ENCODE measurements around the gene MYOZ2.
"Not testable (repeated sequence)": the region's sequence is repeated elsewhere in the genome, so short reads cannot be mapped to it uniquely, and the experiment has no call there.

Gene MYOZ2

DNA sequence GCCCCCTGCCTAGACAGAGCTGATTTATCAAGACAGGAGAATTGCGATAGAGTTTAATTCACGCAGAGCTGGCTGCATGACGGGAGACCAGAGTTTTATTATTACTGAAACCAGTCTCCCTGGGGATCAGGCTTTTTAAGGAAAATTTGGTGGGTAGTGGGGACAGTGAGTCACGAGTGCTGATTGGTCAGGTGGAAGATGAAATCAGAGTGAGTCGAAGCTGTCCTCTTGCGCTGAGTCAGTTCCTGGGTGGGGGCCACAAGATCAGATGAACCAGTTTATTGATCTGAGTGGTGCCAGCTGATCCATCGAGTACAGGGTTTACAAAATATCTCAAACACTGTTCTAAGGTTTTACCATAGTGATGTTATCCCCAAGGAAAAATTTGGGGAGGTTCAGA is 36.6 kb downstream of the MYOZ2 start:
- Histone ChIP-seq H3K9me3 (ENCODE audit: insufficient read depth, low read length) (no peaks in the 10 kb centered on the region), H3K27me3 (ENCODE audit: insufficient read depth, insufficient read length) (no peaks in the 10 kb centered on the region), H3K9ac (ENCODE audit: insufficient read length, low read depth) (no peak overlapping the region), H3K4me3 (ENCODE audit: insufficient read length, low read depth) (no peak overlapping the region), H3K4me1 (ENCODE audit: insufficient read depth, insufficient read length) (no peaks in the 10 kb centered on the region), H3K36me3 (ENCODE audit: insufficient read depth, insufficient read length, low read length) (no peaks in the 10 kb centered on the region)
- no peak for TF ChIP-seq ZNF274 (IDR thresholded peaks at IDR 0.05; ENCODE audit: low read depth, low read length)
- no peak for TF ChIP-seq YY1 (IDR thresholded peaks at IDR 0.05; ENCODE audit: insufficient read depth, insufficient read length)
- no peak for TF ChIP-seq SUZ12 (IDR thresholded peaks at IDR 0.05; ENCODE audit: extremely low read depth, insufficient read depth, insufficient read length)
- DNase-seq (ENCODE audit: low read depth, low spot score) = no peak

DNA sequence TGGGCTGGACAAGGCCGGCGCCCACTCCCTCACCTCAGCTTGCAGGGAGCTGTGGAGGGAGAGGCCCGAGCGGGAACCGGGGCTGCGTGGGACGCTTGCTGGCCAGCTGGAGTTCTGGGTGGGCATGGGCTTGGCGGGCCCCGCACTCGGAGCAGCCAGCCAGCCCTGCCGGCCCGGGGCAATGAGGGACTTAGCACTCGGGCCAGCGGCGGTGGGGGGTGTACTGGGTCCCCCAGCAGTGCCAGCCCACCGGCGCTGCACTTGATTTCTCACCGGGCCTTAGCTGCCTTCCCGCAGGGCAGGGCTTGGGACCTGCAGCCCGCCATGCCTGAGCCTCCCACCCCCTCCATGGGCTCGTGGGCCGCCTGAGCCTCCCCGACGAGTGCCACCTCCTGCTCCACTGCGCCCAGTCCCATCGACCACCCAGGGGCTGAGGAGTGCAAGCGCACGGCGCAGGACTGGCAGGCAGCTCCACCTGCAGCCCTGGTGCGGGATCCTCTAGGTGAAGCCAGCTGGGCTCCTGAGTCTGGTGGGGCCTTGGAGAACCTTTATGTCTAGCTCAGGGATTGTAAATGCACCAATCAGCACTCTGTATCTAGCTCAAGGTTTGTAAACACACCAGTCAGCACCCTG is 38.2 kb downstream of the MYOZ2 start:
- H3K9me3 ChIP-seq (ENCODE audit: insufficient read depth, low read length); H3K27me3 ChIP-seq (ENCODE audit: insufficient read depth, insufficient read length); H3K9ac ChIP-seq (ENCODE audit: insufficient read length, low read depth); DNase-seq (ENCODE audit: low read depth, low spot score); H3K4me3 ChIP-seq (ENCODE audit: insufficient read length, low read depth); H3K36me3 ChIP-seq (ENCODE audit: insufficient read depth, insufficient read length, low read length); H3K4me1 ChIP-seq (ENCODE audit: insufficient read depth, insufficient read length): not testable (repeated sequence)

DNA sequence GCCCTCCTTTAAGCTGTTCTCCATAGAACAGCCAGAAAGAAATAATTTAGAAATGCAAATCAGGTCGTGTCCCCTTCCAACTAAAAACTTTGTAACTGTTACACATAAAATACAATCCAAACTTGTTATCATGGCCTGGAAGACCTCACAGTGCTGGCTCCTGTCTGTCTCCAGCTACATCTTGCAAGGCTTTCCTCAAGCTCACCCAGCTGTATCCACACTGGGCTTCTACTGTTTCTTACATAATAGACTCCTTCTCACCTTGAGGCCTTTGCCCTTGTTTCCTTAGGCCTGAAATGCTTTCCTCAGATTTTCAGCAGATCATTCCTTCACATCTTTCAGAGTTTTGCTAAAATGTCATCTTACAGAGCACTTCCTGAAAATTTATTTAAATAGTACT is 43.4 kb downstream of the MYOZ2 start:
- no peaks in the 10 kb centered on the region for H3K9me3 ChIP-seq (ENCODE audit: insufficient read depth, low read length)
- TF ChIP-seq SUZ12 (IDR thresholded peaks at IDR 0.05; ENCODE audit: extremely low read depth, insufficient read depth, insufficient read length) (no peak), ZNF274 (IDR thresholded peaks at IDR 0.05; ENCODE audit: low read depth, low read length) (no peak), YY1 (IDR thresholded peaks at IDR 0.05; ENCODE audit: insufficient read depth, insufficient read length) (no peak)
- H3K4me1 ChIP-seq (ENCODE audit: insufficient read depth, insufficient read length) = no peaks in the 10 kb centered on the region
- no peak for DNase-seq (ENCODE audit: low read depth, low spot score)
- H3K9ac ChIP-seq (ENCODE audit: insufficient read length, low read depth) = no peak overlapping the region
- H3K36me3 ChIP-seq (ENCODE audit: insufficient read depth, insufficient read length, low read length) = no peaks in the 10 kb centered on the region
- no peaks in the 10 kb centered on the region for H3K27me3 ChIP-seq (ENCODE audit: insufficient read depth, insufficient read length)
- H3K4me3 ChIP-seq (ENCODE audit: insufficient read length, low read depth) = no peak overlapping the region

DNA sequence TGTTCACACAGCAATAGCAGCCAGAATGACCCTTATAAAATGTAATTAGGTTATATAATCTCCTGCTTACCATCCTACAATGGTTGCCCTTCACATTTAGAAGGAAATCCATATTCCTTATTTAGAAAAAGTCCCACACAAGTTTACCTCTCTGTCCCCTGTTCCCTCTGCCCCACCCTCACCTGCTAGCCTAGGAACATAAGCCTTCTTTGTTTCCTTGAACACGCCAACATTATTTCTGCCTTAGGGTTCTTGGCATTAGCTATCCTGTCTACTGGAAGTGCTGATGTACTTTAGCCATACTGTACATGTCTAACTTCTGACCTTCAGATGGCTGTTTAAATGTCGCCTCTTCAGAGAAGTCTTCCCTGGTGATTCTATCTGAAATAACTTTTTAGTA is 48.5 kb downstream of the MYOZ2 start:
- Histone ChIP-seq H3K9me3 (ENCODE audit: insufficient read depth, low read length) (no peaks in the 10 kb centered on the region), H3K4me1 (ENCODE audit: insufficient read depth, insufficient read length) (no peaks in the 10 kb centered on the region), H3K36me3 (ENCODE audit: insufficient read depth, insufficient read length, low read length) (no peaks in the 10 kb centered on the region), H3K4me3 (ENCODE audit: insufficient read length, low read depth) (no peak overlapping the region), H3K9ac (ENCODE audit: insufficient read length, low read depth) (no peak overlapping the region), H3K27me3 (ENCODE audit: insufficient read depth, insufficient read length) (no peaks in the 10 kb centered on the region)
- TF ChIP-seq ZNF274 (IDR thresholded peaks at IDR 0.05; ENCODE audit: low read depth, low read length) = no peak
- TF ChIP-seq YY1 (IDR thresholded peaks at IDR 0.05; ENCODE audit: insufficient read depth, insufficient read length) = no peak
- no peak for TF ChIP-seq SUZ12 (IDR thresholded peaks at IDR 0.05; ENCODE audit: extremely low read depth, insufficient read depth, insufficient read length)
- no peak for DNase-seq (ENCODE audit: low read depth, low spot score)

DNA sequence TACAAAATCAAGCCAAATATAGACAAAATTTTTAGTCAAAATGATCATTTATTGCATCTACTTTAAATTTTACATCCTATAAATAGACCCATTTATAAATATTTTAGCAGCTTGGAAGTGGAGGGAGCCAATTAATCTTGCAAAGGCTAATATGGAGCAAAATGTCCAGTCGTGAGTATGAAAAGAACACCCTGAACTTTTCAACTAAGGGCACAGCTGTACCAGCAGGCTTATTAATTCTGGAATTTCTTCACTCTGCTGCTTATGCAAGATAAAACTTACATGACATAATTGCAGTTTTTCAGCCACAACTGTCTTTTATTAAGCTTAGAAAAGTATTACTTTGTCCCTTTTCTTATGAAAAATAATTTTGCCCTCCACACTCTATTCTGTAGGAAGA is 54.0 kb downstream of the MYOZ2 start:
- H3K27me3 ChIP-seq (ENCODE audit: insufficient read depth, insufficient read length) = no peaks in the 10 kb centered on the region
- DNase-seq (ENCODE audit: low read depth, low spot score) = no peak
- H3K4me1 ChIP-seq (ENCODE audit: insufficient read depth, insufficient read length) = no peaks in the 10 kb centered on the region
- no peaks in the 10 kb centered on the region for H3K36me3 ChIP-seq (ENCODE audit: insufficient read depth, insufficient read length, low read length)
- no peak overlapping the region for H3K4me3 ChIP-seq (ENCODE audit: insufficient read length, low read depth)
- TF ChIP-seq ZNF274 (IDR thresholded peaks at IDR 0.05; ENCODE audit: low read depth, low read length) = no peak
- no peak for TF ChIP-seq SUZ12 (IDR thresholded peaks at IDR 0.05; ENCODE audit: extremely low read depth, insufficient read depth, insufficient read length)
- no peak for TF ChIP-seq YY1 (IDR thresholded peaks at IDR 0.05; ENCODE audit: insufficient read depth, insufficient read length)
- H3K9me3 ChIP-seq (ENCODE audit: insufficient read depth, low read length) = no peaks in the 10 kb centered on the region
- no peak overlapping the region for H3K9ac ChIP-seq (ENCODE audit: insufficient read length, low read depth)

DNA sequence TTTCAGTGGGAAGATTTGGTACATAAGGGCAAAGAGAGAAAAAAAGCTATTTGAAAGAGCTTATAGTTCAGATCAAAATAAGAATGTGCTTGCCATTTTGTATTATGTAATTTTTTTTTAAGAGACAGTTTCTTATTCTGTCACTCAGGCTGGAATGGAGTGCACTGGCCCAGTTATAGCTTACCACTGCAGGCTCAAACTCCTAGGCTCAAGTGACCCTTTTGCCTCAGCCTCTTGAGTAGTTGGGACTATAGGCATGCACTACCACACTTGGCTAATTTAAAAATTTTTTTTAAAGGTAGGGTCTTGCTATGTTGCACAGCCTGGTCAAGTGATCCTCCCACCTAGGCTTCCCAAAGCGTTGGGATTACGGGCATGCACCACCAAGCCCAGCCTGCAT is 54.7 kb downstream of the MYOZ2 start:
- H3K4me3 ChIP-seq (ENCODE audit: insufficient read length, low read depth) = no peak overlapping the region
- TF ChIP-seq ZNF274 (IDR thresholded peaks at IDR 0.05; ENCODE audit: low read depth, low read length) (no peak), SUZ12 (IDR thresholded peaks at IDR 0.05; ENCODE audit: extremely low read depth, insufficient read depth, insufficient read length) (no peak), YY1 (IDR thresholded peaks at IDR 0.05; ENCODE audit: insufficient read depth, insufficient read length) (no peak)
- H3K36me3 ChIP-seq (ENCODE audit: insufficient read depth, insufficient read length, low read length) = no peaks in the 10 kb centered on the region
- no peaks in the 10 kb centered on the region for H3K9me3 ChIP-seq (ENCODE audit: insufficient read depth, low read length)
- DNase-seq (ENCODE audit: low read depth, low spot score) = no peak
- no peak overlapping the region for H3K9ac ChIP-seq (ENCODE audit: insufficient read length, low read depth)
- H3K4me1 ChIP-seq (ENCODE audit: insufficient read depth, insufficient read length) = no peaks in the 10 kb centered on the region
- no peaks in the 10 kb centered on the region for H3K27me3 ChIP-seq (ENCODE audit: insufficient read depth, insufficient read length)

DNA sequence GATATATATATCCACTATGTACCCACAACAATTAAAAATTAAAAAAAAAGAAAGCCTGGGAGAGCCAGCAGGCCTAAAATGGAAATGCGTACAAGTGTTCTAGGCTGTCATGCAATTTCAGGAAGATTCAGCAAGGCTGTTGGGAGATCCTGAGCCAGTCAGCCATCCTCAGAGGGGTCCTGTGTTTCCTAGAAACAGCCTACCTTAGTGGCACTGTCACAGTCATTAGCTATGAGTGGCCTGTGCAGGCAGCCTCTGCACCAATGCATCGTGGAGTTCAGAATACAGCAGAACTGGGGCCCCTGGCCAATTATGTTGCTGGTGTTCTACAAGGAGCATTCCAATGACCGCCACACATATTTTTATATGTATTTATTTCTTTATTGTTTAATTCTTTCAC is 55.9 kb downstream of the MYOZ2 start:
- no peak for DNase-seq (ENCODE audit: low read depth, low spot score)
- H3K4me3 ChIP-seq (ENCODE audit: insufficient read length, low read depth) = no peak overlapping the region
- TF ChIP-seq YY1 (IDR thresholded peaks at IDR 0.05; ENCODE audit: insufficient read depth, insufficient read length) (no peak), SUZ12 (IDR thresholded peaks at IDR 0.05; ENCODE audit: extremely low read depth, insufficient read depth, insufficient read length) (no peak), ZNF274 (IDR thresholded peaks at IDR 0.05; ENCODE audit: low read depth, low read length) (no peak)
- H3K27me3 ChIP-seq (ENCODE audit: insufficient read depth, insufficient read length) = no peaks in the 10 kb centered on the region
- H3K4me1 ChIP-seq (ENCODE audit: insufficient read depth, insufficient read length) = no peaks in the 10 kb centered on the region
- no peak overlapping the region for H3K9ac ChIP-seq (ENCODE audit: insufficient read length, low read depth)
- no peaks in the 10 kb centered on the region for H3K9me3 ChIP-seq (ENCODE audit: insufficient read depth, low read length)
- no peaks in the 10 kb centered on the region for H3K36me3 ChIP-seq (ENCODE audit: insufficient read depth, insufficient read length, low read length)

DNA sequence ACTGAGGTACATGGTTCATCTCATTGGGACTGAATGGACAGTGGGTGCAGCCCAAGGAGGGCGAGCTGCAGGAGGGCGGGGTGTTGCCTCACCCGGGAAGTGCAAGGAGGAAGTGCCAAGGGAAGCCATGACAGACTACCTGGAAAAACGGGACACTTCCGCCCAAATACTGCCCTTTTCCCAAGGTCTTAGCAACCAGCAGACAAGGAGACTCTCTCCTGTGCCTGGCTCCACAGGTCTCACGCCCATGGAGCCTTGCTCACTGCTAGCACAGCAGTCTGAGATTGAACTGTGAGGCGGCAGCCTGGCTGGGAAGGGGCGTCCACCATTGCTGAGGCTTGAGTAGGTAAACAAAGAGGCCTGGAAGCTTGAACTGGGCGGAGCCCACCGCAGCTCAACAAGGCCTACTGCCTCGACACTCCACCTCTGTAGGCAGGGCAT is 62.2 kb downstream of the MYOZ2 start:
- TF ChIP-seq SUZ12 (IDR thresholded peaks at IDR 0.05; ENCODE audit: extremely low read depth, insufficient read depth, insufficient read length) (no peak), ZNF274 (IDR thresholded peaks at IDR 0.05; ENCODE audit: low read depth, low read length) (no peak), YY1 (IDR thresholded peaks at IDR 0.05; ENCODE audit: insufficient read depth, insufficient read length) (no peak)
- Histone ChIP-seq H3K36me3 (ENCODE audit: insufficient read depth, insufficient read length, low read length) (no peaks in the 10 kb centered on the region), H3K9me3 (ENCODE audit: insufficient read depth, low read length) (no peaks in the 10 kb centered on the region), H3K27me3 (ENCODE audit: insufficient read depth, insufficient read length) (no peaks in the 10 kb centered on the region), H3K9ac (ENCODE audit: insufficient read length, low read depth) (no peak overlapping the region), H3K4me1 (ENCODE audit: insufficient read depth, insufficient read length) (no peaks in the 10 kb centered on the region), H3K4me3 (ENCODE audit: insufficient read length, low read depth) (no peak overlapping the region)
- no peak for DNase-seq (ENCODE audit: low read depth, low spot score)

Data from NT2/D1 (cell line).